DLD1 (cell line): ENCODE data around the gene SLC38A10.

ENCODE experiments used
- in situ Hi-C: cut with HindIII; loops from 2 replicates; pipeline ENCODE4 v1.10.0; 2017; ENCODE audit warnings: low sequenced_read_pairs

Gene SLC38A10

GRCh38 chr17:81295031-81295675, at the start of gene SLC38A10:
SLC38A10 (minus strand) TSS chr17:81295307; CDS start chr17:81294921, 386 bp downstream.
- in situ Hi-C loops, result no loop called here

GRCh38 chr17:81342269-81343070, 47.4 kb upstream of the SLC38A10 start:
- in situ Hi-C loops, result no loop called here

- in situ Hi-C loops, result no loop called here
Measured at GRCh38 chr17:81341516-81342268, 46.6 kb upstream of the SLC38A10 start.

GRCh38 chr17:81340607-81341515, 45.8 kb upstream of the SLC38A10 start:
- in situ Hi-C loops, result no loop called here

GRCh38 chr17:81339534-81340296, 44.6 kb upstream of the SLC38A10 start:
- in situ Hi-C loops, result no loop called here

- in situ Hi-C loops, result no loop called here
Measured at GRCh38 chr17:81339191-81339533, 44.1 kb upstream of the SLC38A10 start.

GRCh38 chr17:81338274-81339190, 43.4 kb upstream of the SLC38A10 start:
- in situ Hi-C loops, result no loop called here

- in situ Hi-C loops, result no loop called here
Measured at GRCh38 chr17:81337476-81337879, 42.4 kb upstream of the SLC38A10 start.

- in situ Hi-C loops, result no loop called here
Measured at GRCh38 chr17:81336930-81337325, 41.8 kb upstream of the SLC38A10 start.

- in situ Hi-C loops, result no loop called here
Measured at GRCh38 chr17:81336296-81336929, 41.3 kb upstream of the SLC38A10 start.

- in situ Hi-C loops, result no loop called here
Measured at GRCh38 chr17:81335773-81336157, 40.7 kb upstream of the SLC38A10 start.

- in situ Hi-C loops, result no loop called here
Measured at GRCh38 chr17:81334987-81335772, 40.1 kb upstream of the SLC38A10 start.

- in situ Hi-C loops, result no loop called here
Measured at GRCh38 chr17:81334391-81334901, 39.3 kb upstream of the SLC38A10 start.

- in situ Hi-C loops, result no loop called here
Measured at GRCh38 chr17:81333616-81334368, 38.7 kb upstream of the SLC38A10 start.

- in situ Hi-C loops, result no loop called here
Measured at GRCh38 chr17:81332914-81333528, 37.9 kb upstream of the SLC38A10 start.

GRCh38 chr17:81332118-81332834, 37.2 kb upstream of the SLC38A10 start:
- in situ Hi-C loops, result no loop called here
